Fibroblast of gingiva (primary cell): ENCODE data around the gene PKP2.
A peak's percentile ranks its signal among the peaks of the same experiment; 100 is the strongest.

Experiments used
- DNase-seq: peaks from one replicate; pipeline ENCODE4 v3.0.0-alpha.2; 2011; ENCODE audit warnings: low read depth

The PKP2 gene

GRCh38 chr12:32809196-32809595 lies 87.4 kb downstream of the PKP2 start:
- DNase-seq = no peak

GRCh38 chr12:32804301-32804700 lies 92.3 kb downstream of the PKP2 start:
- DNase-seq = no peak

DNA sequence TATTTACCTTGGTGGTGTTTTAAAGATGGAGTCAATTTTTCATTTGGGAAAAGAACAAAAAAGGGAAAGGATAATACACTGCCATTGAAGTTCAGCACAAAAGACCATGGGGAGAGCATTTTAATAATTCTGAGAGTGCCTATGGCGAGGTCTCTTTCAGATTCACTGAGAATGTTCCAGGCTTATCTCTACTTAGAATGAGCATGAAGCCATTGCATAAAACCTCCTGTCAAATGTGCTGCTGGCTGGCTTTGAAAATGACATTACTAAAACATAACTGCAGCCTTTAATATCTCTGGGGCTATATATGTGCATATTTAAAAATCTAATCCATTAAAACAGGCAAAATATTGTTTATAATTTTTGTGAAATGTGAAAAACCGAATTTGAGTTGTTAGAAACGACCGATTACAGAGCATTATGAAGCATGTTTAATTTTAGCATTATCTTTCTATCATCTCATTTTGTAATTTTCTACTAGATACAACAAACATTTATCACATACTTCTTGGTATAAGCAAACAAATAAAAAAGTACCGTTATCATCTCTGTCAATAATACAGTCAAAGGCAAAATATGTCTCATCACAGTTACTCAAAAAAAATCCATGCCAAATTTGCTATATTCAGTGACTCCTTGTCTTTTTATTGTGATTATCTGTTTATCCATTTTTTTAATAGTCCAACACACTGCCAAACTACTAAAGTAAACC lies 95.2 kb downstream of the PKP2 start:
- no peak for DNase-seq

GRCh38 chr12:32794281-32794680 lies 102.3 kb downstream of the PKP2 start:
- DNase-seq = no peak

GRCh38 chr12:32789916-32790315 lies 106.7 kb downstream of the PKP2 start:
- no peak for DNase-seq

GRCh38 chr12:32789446-32789845 lies 107.1 kb downstream of the PKP2 start:
- no peak for DNase-seq

- no peak for DNase-seq
These were observed 108.2 kb downstream of the PKP2 start for GRCh38 chr12:32788405-32788804.

- no peak for DNase-seq
These were observed 111.0 kb downstream of the PKP2 start for GRCh38 chr12:32785557-32785956.

- DNase-seq = no peak
These were observed 113.5 kb downstream of the PKP2 start for GRCh38 chr12:32783029-32783428.

DNA sequence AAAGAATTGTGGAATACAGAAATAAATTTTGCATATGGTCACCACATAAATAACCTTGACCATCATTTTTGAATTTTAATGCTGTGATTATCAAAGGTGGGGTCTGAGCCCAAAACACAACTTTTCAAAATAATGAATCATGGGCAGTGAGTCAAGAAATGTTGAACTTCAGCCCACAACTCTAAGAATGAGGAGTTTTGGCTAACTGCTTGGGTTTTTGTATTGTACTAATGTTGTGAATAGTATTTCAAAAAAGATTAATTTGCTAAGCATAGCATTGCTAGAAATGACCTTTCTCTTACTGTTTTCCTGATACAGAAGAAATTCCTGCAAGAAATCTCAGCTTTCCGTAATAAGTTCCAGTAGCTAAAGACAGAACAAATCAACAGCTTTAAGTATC lies 116.5 kb downstream of the PKP2 start:
- no peak for DNase-seq

DNA sequence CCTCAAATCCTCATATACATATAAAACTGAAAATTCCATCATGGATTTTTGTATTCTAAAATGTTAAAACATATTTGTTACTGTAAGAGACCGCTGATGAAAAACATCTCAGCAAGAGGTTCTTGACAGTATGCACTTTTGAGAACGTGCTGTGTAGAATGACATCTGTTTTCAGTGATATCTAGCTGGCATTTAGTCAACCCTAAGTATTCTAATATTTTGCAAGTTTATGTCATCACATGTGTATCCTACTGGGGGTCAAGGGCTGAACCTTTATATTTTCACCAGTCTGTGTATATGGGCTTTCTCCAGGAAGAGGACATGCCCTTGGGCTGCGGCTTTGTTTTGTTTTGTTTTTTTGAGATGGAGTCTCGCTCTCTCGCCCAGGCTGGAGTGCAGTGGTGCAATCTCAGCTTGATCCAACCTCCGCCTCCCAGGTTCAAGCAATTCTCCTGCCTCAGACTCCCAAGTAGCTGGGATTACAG lies 118.8 kb downstream of the PKP2 start:
- DNase-seq = no peak

DNA sequence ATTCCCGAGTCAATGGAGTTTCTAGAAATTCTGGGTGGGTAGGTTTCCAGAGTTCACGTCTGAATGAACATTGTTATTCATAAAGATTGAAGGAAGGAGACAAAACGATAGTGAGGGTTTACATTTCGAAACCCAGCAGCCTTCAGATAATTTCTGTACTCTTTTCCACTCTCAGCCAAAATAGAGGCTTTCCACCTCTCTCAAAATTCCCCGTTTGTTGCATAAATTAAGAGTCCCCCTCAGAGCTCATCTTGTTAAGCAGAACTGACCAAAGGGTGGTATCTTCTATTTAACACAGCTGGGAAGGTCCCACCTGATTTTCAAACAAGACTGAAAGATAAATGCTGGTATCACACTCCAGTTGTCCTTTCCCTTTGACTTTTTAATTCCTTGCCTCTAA lies 119.4 kb downstream of the PKP2 start:
- no peak for DNase-seq

- DNase-seq = no peak
These were observed 120.3 kb downstream of the PKP2 start for GRCh38 chr12:32776258-32776657.

DNA sequence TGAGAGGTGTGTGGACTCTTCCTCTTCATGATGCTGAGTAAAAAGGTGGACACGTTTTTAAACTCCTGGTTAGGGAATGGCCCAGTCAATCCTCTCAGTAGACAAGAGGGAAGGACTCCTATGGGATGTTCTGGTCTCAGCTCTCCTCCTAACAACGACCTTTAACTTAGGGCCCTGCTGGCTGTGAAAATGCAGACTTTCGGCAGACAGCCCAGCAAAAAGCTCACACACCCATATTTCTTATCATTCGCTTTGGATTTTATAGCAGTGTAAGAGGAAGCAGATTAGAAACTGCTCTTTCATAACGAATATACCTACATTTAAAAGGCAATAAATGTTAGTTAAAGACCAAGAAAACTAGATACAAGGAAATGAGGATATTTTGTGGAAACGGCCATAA lies 122.9 kb downstream of the PKP2 start:
- DNase-seq = no peak

DNA sequence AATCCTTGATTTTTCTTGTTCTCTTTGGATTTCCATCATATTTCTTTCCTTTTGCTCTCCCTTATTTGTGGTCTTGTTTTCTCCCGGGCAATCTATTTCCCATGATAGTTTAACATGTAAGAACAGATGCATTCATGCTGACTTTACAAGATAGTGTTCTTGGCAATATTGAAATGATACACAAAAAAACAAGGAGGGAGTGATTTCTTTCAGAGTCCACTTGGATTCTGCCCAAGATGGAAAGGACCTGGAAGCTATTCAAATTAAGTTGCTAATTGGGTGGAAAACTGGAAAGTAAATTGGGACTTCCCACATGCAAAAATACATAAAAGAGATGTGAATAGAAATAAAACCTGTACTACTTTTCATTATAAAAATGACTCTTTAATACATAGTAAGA lies 126.4 kb downstream of the PKP2 start:
- no peak for DNase-seq

GRCh38 chr12:32768518-32768917 lies 128.1 kb downstream of the PKP2 start:
- no peak for DNase-seq

DNA sequence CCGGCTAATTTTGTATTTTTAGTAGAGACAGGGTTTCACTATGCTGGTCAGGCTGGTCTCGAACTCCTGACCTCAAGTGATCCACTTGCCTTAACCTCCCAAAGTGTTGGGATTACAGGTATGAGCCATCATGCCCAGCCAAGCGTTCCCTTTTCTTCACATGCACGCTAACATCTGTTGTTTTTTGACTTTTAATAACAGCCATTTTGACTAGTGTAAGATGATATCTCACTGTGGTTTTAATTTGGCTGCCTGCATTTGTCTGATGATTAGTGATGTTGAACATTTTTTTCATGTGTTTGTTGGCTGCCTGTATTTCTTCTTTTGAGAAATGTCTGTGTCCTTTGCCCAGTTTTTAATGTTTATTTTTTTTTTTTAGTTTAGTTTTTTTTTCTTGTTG lies 130.7 kb downstream of the PKP2 start:
- DNase-seq = peak; percentile 86

DNA sequence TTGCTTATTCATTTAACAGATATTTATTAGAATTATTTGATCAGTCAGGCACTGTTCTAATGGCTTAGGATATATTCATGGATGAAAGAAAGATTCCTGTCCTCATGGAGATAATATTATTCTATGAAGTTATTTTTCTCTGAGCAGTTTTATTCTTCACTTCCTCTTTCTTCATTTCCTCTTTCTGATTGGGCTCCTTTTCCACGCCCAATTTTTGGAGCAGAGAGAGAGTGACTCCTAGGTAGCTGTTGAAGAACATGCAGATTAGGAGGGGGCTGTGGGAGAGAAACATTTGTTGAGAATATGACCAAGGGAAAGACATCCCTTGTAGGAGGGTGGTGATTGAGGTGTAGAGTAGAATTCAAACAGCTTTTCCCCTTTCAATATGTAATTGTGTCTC lies 134.9 kb downstream of the PKP2 start:
- no peak for DNase-seq

GRCh38 chr12:32757157-32757556 lies 139.4 kb downstream of the PKP2 start:
- no peak for DNase-seq

DNA sequence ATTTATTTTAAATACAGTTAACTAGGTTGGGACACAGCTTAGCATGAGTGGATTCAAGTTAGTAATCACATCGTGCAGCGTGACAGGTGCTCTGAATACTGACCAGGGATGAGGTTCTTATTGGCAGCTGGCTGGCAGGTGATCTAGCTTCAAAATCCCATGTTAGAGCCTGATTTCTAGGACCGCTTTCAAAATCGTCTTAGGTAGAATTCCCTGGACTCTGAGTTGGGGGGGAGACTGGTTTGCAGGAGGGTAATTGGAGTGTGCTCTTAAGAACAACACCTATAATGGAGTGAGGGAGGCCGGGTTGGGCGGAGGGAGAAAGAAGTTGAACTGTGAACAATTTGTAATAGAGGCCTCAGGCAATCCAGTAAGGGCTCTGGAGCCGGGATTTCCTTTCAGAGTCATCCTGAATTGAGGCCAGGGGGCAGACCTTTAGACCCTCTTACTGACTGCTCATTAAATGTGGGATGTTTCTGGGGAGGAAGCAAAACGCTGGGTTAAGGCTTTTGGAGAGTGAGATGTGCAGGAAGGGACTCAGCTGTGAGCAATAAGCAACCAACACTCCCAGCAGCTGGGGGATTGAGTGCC lies 140.0 kb downstream of the PKP2 start:
- DNase-seq = no peak

DNA sequence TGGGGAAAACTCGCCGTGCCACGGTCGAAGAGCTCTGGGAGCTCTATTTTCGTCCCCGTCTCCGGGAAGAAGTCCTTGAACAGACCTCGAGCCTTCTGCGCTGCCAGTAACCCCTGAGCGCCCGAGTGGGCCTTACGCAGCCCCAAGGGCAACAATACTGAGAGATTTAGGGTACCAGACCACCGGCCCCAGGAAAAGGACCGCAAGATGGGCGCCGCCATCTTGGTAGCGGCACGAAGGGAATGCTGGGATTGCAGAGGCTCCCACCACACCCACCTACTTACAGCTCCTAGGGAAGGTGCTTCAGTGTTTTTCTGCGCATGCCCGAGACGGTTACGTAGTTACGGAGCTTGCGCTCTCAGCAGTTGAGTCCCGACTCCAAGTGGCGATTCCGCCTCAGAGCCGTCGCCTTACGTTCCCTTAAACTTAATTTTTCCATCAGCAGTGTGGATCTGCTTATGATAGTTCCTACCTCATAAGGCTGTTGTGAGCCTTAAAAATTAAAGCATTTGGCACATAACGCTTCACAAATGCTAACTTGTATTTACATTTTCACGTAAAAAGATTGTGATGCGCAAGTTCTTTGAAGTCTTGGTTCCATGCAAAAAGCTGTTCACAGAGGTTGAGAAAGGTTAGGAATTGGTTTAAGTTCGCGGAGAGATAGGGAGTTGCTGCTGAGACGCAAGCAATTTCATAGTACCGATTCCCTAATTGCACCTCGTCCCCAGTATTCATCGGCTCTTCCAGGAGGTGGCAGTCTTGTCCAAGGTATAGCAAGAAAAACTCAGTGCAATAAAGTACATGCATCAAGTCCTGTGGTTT lies 140.7 kb downstream of the PKP2 start, which contains the start of gene YARS2:
TSS of gene YARS2 (minus strand) at position 244 of the 822 bp plus-strand sequence. CDS start at position 221, 23 bp downstream.
- DNase-seq = peak; percentile 98

DNA sequence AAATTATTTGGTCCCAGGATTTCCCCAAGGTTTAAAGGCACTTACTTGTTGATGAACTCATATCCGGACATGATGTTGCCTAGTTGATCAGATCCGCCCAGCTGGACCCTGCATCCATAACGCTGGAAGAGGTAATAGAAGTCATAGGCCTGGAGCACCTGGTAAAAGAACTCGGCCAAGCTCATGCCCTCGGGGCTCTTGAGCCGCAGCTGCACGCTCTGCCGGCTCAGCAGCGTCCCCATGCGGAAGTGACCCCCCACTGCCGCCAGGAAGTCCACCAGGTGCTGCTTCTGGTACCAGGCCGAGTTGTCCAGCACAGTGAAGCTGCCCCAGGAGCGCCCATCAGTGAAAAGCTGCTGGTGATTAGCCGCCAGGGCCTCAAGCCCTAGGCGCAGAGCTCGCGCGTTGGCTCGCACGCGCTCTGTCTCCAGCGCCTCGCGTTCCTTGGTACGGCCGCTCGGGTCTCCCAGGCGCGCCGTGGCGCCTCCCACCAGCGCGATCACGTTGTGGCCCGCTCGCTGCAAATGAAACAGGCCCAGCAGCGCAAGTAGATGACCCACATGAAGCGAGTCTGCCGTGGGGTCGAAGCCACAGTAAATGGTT lies 141.4 kb downstream of the PKP2 start:
- peak; percentile 62 for DNase-seq

DNA sequence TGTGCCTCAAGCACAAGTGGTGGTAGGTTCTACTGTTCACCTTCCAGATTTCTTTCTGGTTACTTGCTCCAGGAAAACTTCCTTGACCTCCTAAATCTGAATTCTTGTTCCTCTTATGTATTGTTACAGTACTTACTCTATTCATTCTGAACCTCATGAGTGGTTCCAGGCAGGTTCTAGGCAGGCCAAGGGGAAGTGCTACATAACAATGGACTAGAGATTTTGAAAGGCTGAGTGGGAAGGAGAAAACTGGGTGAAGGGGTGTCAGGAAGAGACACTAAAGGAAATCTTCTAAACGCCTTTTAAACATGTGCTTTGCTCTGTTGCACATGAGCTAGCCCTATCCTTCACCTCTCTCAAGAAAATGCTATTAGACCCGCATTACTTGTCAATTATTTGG lies 142.5 kb downstream of the PKP2 start:
- DNase-seq = no peak
